ENCODE results near the gene BPGM. TPM values are rescaled to one million over a fixed set of nuclear protein-coding genes. Genes with fewer than 3 reads are reported as not detected.

The BPGM gene
- total and polyA plus RNA-seq, 9 of the 15 experiments (the other 6 are each of a cell fraction or from before 2014, with no cell fraction given), result 14.1 to 46.1 (median 21.2) TPM

DNA sequence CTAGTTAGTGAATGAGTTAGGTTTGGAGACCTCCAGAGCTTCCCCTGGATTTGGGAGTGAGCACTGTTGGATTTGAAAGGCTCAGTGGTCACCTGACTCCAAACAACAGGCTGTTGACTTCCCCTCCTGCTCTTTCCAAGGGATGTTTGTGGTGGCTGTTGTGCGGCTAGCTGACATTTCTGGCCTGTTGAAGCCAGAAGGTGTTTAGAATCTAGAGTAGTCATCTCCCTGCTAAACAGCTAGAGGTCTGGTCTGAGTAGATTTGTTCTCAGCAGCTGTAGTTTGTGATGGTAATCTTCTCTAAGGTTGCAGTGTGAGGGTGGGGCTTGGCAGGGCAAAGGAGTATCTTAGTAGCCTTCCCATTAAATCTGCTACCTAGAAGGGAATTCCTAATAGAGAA, 30.1 kb downstream of the BPGM start (continued):
- TF ChIP-seq, protein P1, sequence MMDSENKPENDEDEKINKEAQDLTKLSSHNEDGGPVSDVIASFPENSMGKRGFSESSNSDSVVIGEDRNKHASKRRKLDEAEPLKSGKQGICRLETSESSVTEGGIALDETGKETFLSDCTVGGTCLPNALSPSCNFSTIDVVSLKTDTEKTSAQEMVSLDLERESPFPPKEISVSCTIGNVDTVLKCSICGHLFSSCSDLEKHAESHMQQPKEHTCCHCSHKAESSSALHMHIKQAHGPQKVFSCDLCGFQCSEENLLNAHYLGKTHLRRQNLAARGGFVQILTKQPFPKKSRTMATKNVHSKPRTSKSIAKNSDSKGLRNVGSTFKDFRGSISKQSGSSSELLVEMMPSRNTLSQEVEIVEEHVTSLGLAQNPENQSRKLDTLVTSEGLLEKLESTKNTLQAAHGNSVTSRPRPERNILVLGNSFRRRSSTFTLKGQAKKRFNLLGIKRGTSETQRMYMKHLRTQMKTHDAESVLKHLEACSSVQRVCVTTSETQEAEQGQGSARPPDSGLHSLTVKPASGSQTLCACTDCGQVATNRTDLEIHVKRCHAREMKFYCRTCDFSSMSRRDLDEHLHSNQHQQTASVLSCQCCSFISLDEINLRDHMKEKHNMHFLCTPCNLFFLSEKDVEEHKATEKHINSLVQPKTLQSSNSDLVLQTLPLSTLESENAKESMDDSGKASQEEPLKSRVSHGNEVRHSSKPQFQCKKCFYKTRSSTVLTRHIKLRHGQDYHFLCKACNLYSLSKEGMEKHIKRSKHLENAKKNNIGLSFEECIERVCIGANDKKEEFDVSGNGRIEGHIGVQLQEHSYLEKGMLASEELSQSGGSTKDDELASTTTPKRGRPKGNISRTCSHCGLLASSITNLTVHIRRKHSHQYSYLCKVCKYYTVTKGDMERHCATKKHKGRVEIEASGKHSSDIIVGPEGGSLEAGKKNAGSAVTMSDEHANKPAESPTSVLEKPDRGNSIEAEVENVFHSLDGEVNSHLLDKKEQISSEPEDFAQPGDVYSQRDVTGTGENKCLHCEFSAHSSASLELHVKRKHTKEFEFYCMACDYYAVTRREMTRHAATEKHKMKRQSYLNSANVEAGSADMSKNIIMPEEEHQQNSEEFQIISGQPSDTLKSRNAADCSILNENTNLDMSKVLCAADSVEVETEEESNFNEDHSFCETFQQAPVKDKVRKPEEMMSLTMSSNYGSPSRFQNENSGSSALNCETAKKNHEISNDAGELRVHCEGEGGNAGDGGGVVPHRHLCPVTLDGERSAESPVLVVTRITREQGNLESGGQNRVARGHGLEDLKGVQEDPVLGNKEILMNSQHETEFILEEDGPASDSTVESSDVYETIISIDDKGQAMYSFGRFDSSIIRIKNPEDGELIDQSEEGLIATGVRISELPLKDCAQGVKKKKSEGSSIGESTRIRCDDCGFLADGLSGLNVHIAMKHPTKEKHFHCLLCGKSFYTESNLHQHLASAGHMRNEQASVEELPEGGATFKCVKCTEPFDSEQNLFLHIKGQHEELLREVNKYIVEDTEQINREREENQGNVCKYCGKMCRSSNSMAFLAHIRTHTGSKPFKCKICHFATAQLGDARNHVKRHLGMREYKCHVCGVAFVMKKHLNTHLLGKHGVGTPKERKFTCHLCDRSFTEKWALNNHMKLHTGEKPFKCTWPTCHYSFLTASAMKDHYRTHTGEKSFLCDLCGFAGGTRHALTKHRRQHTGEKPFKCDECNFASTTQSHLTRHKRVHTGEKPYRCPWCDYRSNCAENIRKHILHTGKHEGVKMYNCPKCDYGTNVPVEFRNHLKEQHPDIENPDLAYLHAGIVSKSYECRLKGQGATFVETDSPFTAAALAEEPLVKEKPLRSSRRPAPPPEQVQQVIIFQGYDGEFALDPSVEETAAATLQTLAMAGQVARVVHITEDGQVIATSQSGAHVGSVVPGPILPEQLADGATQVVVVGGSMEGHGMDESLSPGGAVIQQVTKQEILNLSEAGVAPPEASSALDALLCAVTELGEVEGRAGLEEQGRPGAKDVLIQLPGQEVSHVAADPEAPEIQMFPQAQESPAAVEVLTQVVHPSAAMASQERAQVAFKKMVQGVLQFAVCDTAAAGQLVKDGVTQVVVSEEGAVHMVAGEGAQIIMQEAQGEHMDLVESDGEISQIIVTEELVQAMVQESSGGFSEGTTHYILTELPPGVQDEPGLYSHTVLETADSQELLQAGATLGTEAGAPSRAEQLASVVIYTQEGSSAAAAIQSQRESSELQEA (IDR thresholded peaks at IDR 0.05; ENCODE audit: low read depth), result no peak
- TF ChIP-seq COPS2 (conservative IDR thresholded peaks at IDR 0.05) (no peak), TEAD1 (CRISPR knock-in tag; IDR thresholded peaks at IDR 0.05) (no peak), CBX5 (IDR thresholded peaks at IDR 0.05; ENCODE audit: borderline replicate concordance, low read depth) (no peak), BRF1 (IDR thresholded peaks at IDR 0.05; ENCODE audit: borderline replicate concordance, extremely low read depth, insufficient read length) (no peak), TGIF2 (CRISPR knock-in tag; IDR thresholded peaks at IDR 0.05) (no peak), ZNF274 (IDR thresholded peaks at IDR 0.05; ENCODE audit: borderline replicate concordance, low read depth, low read length) (no peak), NCOA1 (IDR thresholded peaks at IDR 0.05; ENCODE audit: low read depth) (no peak), HNRNPK (IDR thresholded peaks at IDR 0.05; ENCODE audit: low read depth, low read length, poor library complexity, severe bottlenecking) (no peak), ETV1 (tag; conservative IDR thresholded peaks at IDR 0.05; ENCODE audit: low read depth) (0 out of 2 replicates have a peak, but pooled peaks have one; percentile 10), DDX20 (tag; IDR thresholded peaks at IDR 0.05; ENCODE audit: low read depth) (no peak), CBFA2T2 (conservative IDR thresholded peaks at IDR 0.05) (peak; percentile 82), ZNF354B (CRISPR knock-in tag; IDR thresholded peaks at IDR 0.05) (no peak), JUN (IDR thresholded peaks at IDR 0.05; ENCODE audit: borderline replicate concordance, low read depth, low read length) (no peak), JUN (CRISPR knock-in tag; IDR thresholded peaks at IDR 0.05; ENCODE audit: borderline replicate concordance) (no peak)
- TF ChIP-seq, protein P2, sequence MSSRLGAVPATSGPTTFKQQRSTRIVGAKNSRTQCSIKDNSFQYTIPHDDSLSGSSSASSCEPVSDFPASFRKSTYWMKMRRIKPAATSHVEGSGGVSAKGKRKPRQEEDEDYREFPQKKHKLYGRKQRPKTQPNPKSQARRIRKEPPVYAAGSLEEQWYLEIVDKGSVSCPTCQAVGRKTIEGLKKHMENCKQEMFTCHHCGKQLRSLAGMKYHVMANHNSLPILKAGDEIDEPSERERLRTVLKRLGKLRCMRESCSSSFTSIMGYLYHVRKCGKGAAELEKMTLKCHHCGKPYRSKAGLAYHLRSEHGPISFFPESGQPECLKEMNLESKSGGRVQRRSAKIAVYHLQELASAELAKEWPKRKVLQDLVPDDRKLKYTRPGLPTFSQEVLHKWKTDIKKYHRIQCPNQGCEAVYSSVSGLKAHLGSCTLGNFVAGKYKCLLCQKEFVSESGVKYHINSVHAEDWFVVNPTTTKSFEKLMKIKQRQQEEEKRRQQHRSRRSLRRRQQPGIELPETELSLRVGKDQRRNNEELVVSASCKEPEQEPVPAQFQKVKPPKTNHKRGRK (tag; IDR thresholded peaks at IDR 0.05), result no peak

Data from K562 (cell line).